Colon (tissue), 2 donors: Measurements from ENCODE around the gene INPPL1.

ENCODE experiments used
- FAIRE-seq: peaks from 2 replicates; lab custom pipeline; 2012; peaks lifted over from hg19 to GRCh38; lab: Jason Lieb, UNC
- donor health status: control.
- donor health status: control.

The INPPL1 gene

GRCh38 chr11:72287293-72287692 is 62.7 kb downstream of the INPPL1 start:
- FAIRE-seq, result no peak
